ENCODE data around the gene PLCL2.

- TF ChIP-seq POLR2A (IDR thresholded peaks at IDR 0.05) = no peak
- TF ChIP-seq, protein P1, sequence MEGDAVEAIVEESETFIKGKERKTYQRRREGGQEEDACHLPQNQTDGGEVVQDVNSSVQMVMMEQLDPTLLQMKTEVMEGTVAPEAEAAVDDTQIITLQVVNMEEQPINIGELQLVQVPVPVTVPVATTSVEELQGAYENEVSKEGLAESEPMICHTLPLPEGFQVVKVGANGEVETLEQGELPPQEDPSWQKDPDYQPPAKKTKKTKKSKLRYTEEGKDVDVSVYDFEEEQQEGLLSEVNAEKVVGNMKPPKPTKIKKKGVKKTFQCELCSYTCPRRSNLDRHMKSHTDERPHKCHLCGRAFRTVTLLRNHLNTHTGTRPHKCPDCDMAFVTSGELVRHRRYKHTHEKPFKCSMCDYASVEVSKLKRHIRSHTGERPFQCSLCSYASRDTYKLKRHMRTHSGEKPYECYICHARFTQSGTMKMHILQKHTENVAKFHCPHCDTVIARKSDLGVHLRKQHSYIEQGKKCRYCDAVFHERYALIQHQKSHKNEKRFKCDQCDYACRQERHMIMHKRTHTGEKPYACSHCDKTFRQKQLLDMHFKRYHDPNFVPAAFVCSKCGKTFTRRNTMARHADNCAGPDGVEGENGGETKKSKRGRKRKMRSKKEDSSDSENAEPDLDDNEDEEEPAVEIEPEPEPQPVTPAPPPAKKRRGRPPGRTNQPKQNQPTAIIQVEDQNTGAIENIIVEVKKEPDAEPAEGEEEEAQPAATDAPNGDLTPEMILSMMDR (IDR thresholded peaks at IDR 0.05) = no peak
These were observed 235.4 kb downstream of the PLCL2 start for GRCh38 chr3:17120115-17120514.

Data from ovary (tissue), 3 donors.